ENCODE data around the gene SLC7A5. TPM values are rescaled to one million over a fixed set of nuclear protein-coding genes. Genes with fewer than 3 reads are reported as not detected.

Gene SLC7A5
- total and polyA plus RNA-seq, 2 experiments from 2014 or later, result 5.4 to 8.2 TPM

- Histone ChIP-seq H3K4me1 (ENCODE audit: low read depth) (no peaks in the 10 kb centered on the region), H3K27me3 (no peaks in the 10 kb centered on the region), H3K36me3 (no peaks in the 10 kb centered on the region), H3K9me3 (ENCODE audit: low read depth) (no peaks in the 10 kb centered on the region), H3K4me3 (no peak overlapping the region), H3K27ac (no peak overlapping the region)
- no peak for TF ChIP-seq CTCF (IDR thresholded peaks at IDR 0.05; ENCODE audit: low read depth, low read length)
- peak in 1 of 2 donors; percentile 84 for DNase-seq (ENCODE audit: low read depth in 1 of 2, low spot score in 1 of 2)
Observed at GRCh38 chr16:87780385-87780989, 88.8 kb downstream of the SLC7A5 start.

Other genes with a start within 250 kb of the SLC7A5 start
- 18.0 and 22.7 TPM in 2 replicates for gene KLHDC4, start 103.5 kb downstream of the SLC7A5 start, total RNA-seq
- 13.7 and 17.7 TPM in 2 replicates for gene KLHDC4, start 103.5 kb downstream of the SLC7A5 start, polyA plus RNA-seq
- not detected in 2 replicates for gene CA5A, start 67.0 kb upstream of the SLC7A5 start, total RNA-seq
- not detected in 2 replicates for gene CA5A, start 67.0 kb upstream of the SLC7A5 start, polyA plus RNA-seq
- gene BANP, start 81.9 kb upstream of the SLC7A5 start, total RNA-seq, result 24.6 and 26.7 TPM in 2 replicates
- 25.3 and 27.9 TPM in 2 replicates for gene BANP, start 81.9 kb upstream of the SLC7A5 start, polyA plus RNA-seq